MM.1S (cell line): ENCODE results near the gene LRRC23.

Experiments used
- DNase-seq: peaks from one replicate; pipeline ENCODE4 v3.0.0-alpha.2; 2015
- H2AFZ ChIP-seq: fragments of 300-600 bp; sonication (generic); 2 replicates; pipeline ENCODE4 v1.6.0; 2016; ENCODE audit warnings: antibody characterized with exemption, low read length
- H3F3A ChIP-seq: fragments of 300-600 bp; sonication (generic); 2 replicates; pipeline ENCODE4 v1.6.1; 2016; ENCODE audit warnings: mild to moderate bottlenecking, antibody characterized with exemption, low read length, moderate library complexity, mixed read lengths; ENCODE audit not compliant: insufficient read depth
- H3K27ac ChIP-seq: fragments of 300-600 bp; sonication (generic); 2 replicates; pipeline ENCODE4 v1.5.1; 2016; ENCODE audit warnings: mild to moderate bottlenecking, low read length
- H3K27me3 ChIP-seq: fragments of 300-600 bp; sonication (generic); replicated peaks from 2 replicates; pipeline ENCODE4 v1.6.0; 2016; ENCODE audit warnings: low read length; ENCODE audit not compliant: insufficient read depth
- H3K36me3 ChIP-seq: fragments of 300-600 bp; sonication (generic); replicated peaks from 2 replicates; pipeline ENCODE4 v1.6.1; 2016; ENCODE audit warnings: mild to moderate bottlenecking, low read length, mixed read lengths; ENCODE audit not compliant: insufficient read depth
- H3K4me1 ChIP-seq: fragments of 300-600 bp; sonication (generic); 2 replicates; pipeline ENCODE4 v1.6.1; 2016; ENCODE audit warnings: low read length, mixed read lengths
- H3K4me2 ChIP-seq: fragments of 300-600 bp; sonication (generic); 2 replicates; pipeline ENCODE4 v1.6.0; 2016; ENCODE audit warnings: low read depth, low read length
- H3K4me3 ChIP-seq: fragments of 300-600 bp; sonication (generic); 2 replicates; pipeline ENCODE4 v1.5.1; 2016; ENCODE audit warnings: low read length, mixed read lengths
- H3K79me2 ChIP-seq: fragments of 300-600 bp; sonication (generic); 2 replicates; pipeline ENCODE4 v1.6.1; 2016; ENCODE audit warnings: mixed run types, low read length, mixed read lengths
- H3K9ac ChIP-seq: fragments of 300-600 bp; sonication (generic); 2 replicates; pipeline ENCODE4 v1.6.1; 2016; ENCODE audit warnings: low read length, mixed read lengths
- H3K9me2 ChIP-seq: fragments of 300-600 bp; sonication (generic); replicated peaks from 2 replicates; pipeline ENCODE4 v1.6.1; 2016; ENCODE audit warnings: mild to moderate bottlenecking, low read length, mixed read lengths; ENCODE audit not compliant: insufficient read depth
- H3K9me3 ChIP-seq: fragments of 300-600 bp; sonication (generic); replicated peaks from 2 replicates; pipeline ENCODE4 v1.6.1; 2016; ENCODE audit warnings: mild to moderate bottlenecking, low read length, mixed read lengths; ENCODE audit not compliant: insufficient read depth
- H4K20me1 ChIP-seq: fragments of 300-600 bp; sonication (generic); 2 replicates; pipeline ENCODE4 v1.6.1; 2016; ENCODE audit warnings: mild to moderate bottlenecking, low read length, moderate library complexity, mixed read lengths; ENCODE audit not compliant: insufficient read depth
- EZH2 ChIP-seq: fragments of 300-600 bp; sonication (generic); optimal IDR thresholded peaks from 2 replicates; pipeline ENCODE3; 2017; ENCODE audit warnings: low read depth, mild to moderate bottlenecking, antibody characterized with exemption, low read length, mixed read lengths
- EZH2phosphoT487 ChIP-seq: fragments of 300-600 bp; sonication (generic); IDR thresholded peaks from 2 replicates; pipeline ENCODE4 v1.6.1; 2018; ENCODE audit warnings: antibody characterized with exemption, low read length
- TF ChIP-seq, protein P1 (sequence below): fragments of 300-600 bp; sonication (generic); IDR thresholded peaks from 2 replicates; pipeline ENCODE4 v1.5.1; 2016; ENCODE audit warnings: antibody characterized with exemption, low read length, mixed read lengths

Gene LRRC23

DNA sequence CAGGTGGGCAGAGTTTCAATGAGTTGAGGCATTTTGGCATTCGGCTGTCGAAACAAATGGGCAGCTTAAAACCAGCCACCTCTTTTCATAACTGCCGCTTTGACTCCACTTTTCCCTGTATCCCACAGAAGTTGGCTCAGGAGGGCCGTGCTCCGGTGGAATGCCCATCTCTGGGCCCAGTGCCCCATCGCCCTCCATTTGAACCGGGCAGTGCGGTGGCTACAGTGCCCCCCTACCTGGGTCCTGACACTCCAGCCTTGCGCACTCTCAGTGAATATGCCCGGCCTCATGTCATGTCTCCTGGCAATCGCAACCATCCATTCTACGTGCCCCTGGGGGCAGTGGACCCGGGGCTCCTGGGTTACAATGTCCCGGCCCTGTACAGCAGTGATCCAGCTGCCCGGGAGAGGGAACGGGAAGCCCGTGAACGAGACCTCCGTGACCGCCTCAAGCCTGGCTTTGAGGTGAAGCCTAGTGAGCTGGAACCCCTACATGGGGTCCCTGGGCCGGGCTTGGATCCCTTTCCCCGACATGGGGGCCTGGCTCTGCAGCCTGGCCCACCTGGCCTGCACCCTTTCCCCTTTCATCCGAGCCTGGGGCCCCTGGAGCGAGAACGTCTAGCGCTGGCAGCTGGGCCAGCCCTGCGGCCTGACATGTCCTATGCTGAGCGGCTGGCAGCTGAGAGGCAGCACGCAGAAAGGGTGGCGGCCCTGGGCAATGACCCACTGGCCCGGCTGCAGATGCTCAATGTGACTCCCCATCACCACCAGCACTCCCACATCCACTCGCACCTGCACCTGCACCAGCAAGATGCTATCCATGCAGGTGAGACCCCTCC is 34.0 kb downstream of the LRRC23 start:
- peak overlapping the region; percentile 88; the same call in 1 of the 2 replicates for H3K27ac ChIP-seq
- no peaks in the 10 kb centered on the region for H4K20me1 ChIP-seq
- no peaks in the 10 kb centered on the region for H3K27me3 ChIP-seq
- H3K79me2 ChIP-seq = peaks cover 21% of the 10 kb centered on the region
- H3K9ac ChIP-seq = peak overlapping the region; percentile 44
- H3K36me3 ChIP-seq = no peaks in the 10 kb centered on the region
- no peaks in the 10 kb centered on the region for H3K9me2 ChIP-seq
- H3K4me3 ChIP-seq = peak overlapping the region; percentile 11; the same call in 1 of the 2 replicates
- H3K4me2 ChIP-seq = peak overlapping the region; percentile 42; the same call in 1 of the 2 replicates
- H3K9me3 ChIP-seq = no peaks in the 10 kb centered on the region
- peaks cover 15% of the 10 kb centered on the region for H3F3A ChIP-seq
- H3K4me1 ChIP-seq = peaks cover 8% of the 10 kb centered on the region; the same call in 1 of the 2 replicates
- TF ChIP-seq EZH2 (no peak), EZH2phosphoT487 (no peak)
- TF ChIP-seq, protein P1, sequence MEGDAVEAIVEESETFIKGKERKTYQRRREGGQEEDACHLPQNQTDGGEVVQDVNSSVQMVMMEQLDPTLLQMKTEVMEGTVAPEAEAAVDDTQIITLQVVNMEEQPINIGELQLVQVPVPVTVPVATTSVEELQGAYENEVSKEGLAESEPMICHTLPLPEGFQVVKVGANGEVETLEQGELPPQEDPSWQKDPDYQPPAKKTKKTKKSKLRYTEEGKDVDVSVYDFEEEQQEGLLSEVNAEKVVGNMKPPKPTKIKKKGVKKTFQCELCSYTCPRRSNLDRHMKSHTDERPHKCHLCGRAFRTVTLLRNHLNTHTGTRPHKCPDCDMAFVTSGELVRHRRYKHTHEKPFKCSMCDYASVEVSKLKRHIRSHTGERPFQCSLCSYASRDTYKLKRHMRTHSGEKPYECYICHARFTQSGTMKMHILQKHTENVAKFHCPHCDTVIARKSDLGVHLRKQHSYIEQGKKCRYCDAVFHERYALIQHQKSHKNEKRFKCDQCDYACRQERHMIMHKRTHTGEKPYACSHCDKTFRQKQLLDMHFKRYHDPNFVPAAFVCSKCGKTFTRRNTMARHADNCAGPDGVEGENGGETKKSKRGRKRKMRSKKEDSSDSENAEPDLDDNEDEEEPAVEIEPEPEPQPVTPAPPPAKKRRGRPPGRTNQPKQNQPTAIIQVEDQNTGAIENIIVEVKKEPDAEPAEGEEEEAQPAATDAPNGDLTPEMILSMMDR = no peak
- no peak overlapping the region for H2AFZ ChIP-seq
- no peak for DNase-seq

DNA sequence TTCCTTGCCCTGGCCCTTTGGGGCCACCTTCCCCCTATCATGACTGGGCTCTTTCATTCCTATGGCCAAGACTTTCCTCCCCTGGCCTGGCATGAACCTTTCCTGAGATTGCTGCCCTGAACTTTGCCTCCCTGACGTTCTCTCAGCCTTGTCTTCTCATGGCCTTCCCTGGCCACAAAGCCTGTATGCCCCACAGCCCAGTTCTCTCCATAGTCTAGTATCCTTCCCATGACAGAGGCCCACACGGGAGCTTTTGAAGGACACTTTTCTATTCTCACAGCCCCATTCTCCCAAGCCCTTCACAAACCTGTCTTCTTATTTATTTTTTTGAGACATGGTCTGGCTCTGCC is 34.5 kb downstream of the LRRC23 start:
- DNase-seq = no peak
- no peaks in the 10 kb centered on the region for H4K20me1 ChIP-seq
- peaks cover 19% of the 10 kb centered on the region for H3K79me2 ChIP-seq
- H3K4me3 ChIP-seq = no peak overlapping the region
- H3K9me2 ChIP-seq = no peaks in the 10 kb centered on the region
- no peaks in the 10 kb centered on the region for H3K27me3 ChIP-seq
- H3K4me1 ChIP-seq = peaks cover 8% of the 10 kb centered on the region; the same call in 1 of the 2 replicates
- no peaks in the 10 kb centered on the region for H3K9me3 ChIP-seq
- no peak overlapping the region for H2AFZ ChIP-seq
- H3K36me3 ChIP-seq = no peaks in the 10 kb centered on the region
- TF ChIP-seq, protein P1 = no peak
- TF ChIP-seq EZH2 (no peak), EZH2phosphoT487 (no peak)
- no peak overlapping the region for H3K9ac ChIP-seq
- no peak overlapping the region for H3K27ac ChIP-seq
- H3K4me2 ChIP-seq = no peak overlapping the region
- peaks cover 19% of the 10 kb centered on the region for H3F3A ChIP-seq

DNA sequence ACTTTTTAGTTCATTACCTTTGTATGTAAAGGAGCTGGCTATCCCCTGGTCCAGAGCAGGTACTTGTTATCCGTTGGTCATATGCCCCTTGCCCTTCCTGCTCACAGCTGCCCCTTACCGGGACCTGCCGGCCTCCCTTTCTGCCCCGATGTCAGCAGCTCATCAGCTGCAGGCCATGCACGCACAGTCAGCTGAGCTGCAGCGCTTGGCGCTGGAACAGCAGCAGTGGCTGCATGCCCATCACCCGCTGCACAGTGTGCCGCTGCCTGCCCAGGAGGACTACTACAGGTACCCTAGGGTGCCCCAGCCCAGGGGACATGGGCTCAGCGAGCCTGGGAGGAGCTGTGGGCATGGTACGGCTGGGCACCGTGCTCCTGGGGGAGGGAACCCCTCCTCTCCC is 36.6 kb downstream of the LRRC23 start:
- DNase-seq = no peak
- Histone ChIP-seq H3K27me3 (no peaks in the 10 kb centered on the region), H3F3A (peaks cover 34% of the 10 kb centered on the region), H3K9me3 (no peaks in the 10 kb centered on the region), H3K79me2 (peaks cover 24% of the 10 kb centered on the region), H2AFZ (no peak overlapping the region), H3K4me3 (no peak overlapping the region), H4K20me1 (no peaks in the 10 kb centered on the region), H3K27ac (no peak overlapping the region), H3K9ac (no peak overlapping the region), H3K4me1 (peaks cover 19% of the 10 kb centered on the region), H3K9me2 (no peaks in the 10 kb centered on the region), H3K36me3 (no peaks in the 10 kb centered on the region), H3K4me2 (no peak overlapping the region)
- no peak for TF ChIP-seq EZH2
- no peak for TF ChIP-seq EZH2phosphoT487
- TF ChIP-seq, protein P1 = no peak
